K562 (cell line): ENCODE results near the gene TRIOBP. TPM values are rescaled to one million over a fixed set of nuclear protein-coding genes. Genes with fewer than 3 reads are reported as not detected.

Experiments used
- AFF1 ChIP-seq, 2 experiments: fragments of 450-650 bp; IDR thresholded peaks; 2 replicates each; pipeline ENCODE4 v1.6.1; 2018; ENCODE audit warnings: mild to moderate bottlenecking in 2 of 2, low read depth in 1 of 2; ENCODE audit not compliant: partially characterized antibody in 2 of 2
- BDP1 ChIP-seq: IDR thresholded peaks from 3 replicates; pipeline ENCODE4 v1.6.1; 2011; ENCODE audit not compliant: insufficient read length, insufficient read depth
- CTCF ChIP-seq, 3 experiments: IDR thresholded peaks in 2 of 3; conservative IDR thresholded peaks in 1 of 3; 2 replicates each; pipeline ENCODE4 v1.5.1; 2011 to 2012; ENCODE audit warnings: low read length in 3 of 3, mild to moderate bottlenecking in 3 of 3, control low read depth in 2 of 3, improper control_type of control experiment in 1 of 3, inconsistent platforms in 1 of 3, low read depth in 1 of 3, mixed read lengths in 1 of 3, moderate library complexity in 1 of 3; ENCODE audit not compliant: insufficient read depth in 2 of 3
- DMBX1 ChIP-seq: fragments of 250-450 bp; sonication (Bioruptor Pico); IDR thresholded peaks from 2 replicates; pipeline ENCODE4 v1.8.0; 2022; ENCODE audit warnings: inconsistent platforms, mild to moderate bottlenecking, moderate library complexity, borderline replicate concordance
- DPF2 ChIP-seq: fragments of 450-650 bp; IDR thresholded peaks from 2 replicates; pipeline ENCODE4 v1.6.1; 2016
- EGR1 ChIP-seq: fragments of 450-650 bp; conservative IDR thresholded peaks from 2 replicates; pipeline ENCODE4 v1.6.1; 2017; ENCODE audit warnings: mild to moderate bottlenecking
- IRF2 ChIP-seq: sonication (generic); formaldehyde crosslinking; IDR thresholded peaks from 2 replicates; pipeline ENCODE4 v1.8.1; 2022; ENCODE audit warnings: mild to moderate bottlenecking, missing genetic modification reagents
- PML ChIP-seq: IDR thresholded peaks from 2 replicates; pipeline ENCODE4 v1.6.1; 2012; ENCODE audit warnings: low read length, inconsistent platforms
- RFX1 ChIP-seq: fragments of 450-650 bp; IDR thresholded peaks from 2 replicates; pipeline ENCODE4 v1.6.1; 2016; ENCODE audit warnings: mild to moderate bottlenecking, moderate library complexity
- RUNX1 ChIP-seq: sonication (generic); IDR thresholded peaks from 2 replicates; pipeline ENCODE4 v1.6.1; 2016; ENCODE audit warnings: antibody characterized with exemption, low read depth
- TBP ChIP-seq: optimal IDR thresholded peaks from 2 replicates; pipeline ENCODE3; 2011; ENCODE audit warnings: low read depth, low read length, improper control_type of control experiment
- ZBTB26 ChIP-seq: fragments of 450-650 bp; formaldehyde crosslinking; IDR thresholded peaks from 2 replicates; pipeline ENCODE4 v1.4.0; 2022; ENCODE audit warnings: missing genetic modification characterization
- ZNF134 ChIP-seq: fragments of 250-450 bp; sonication (Bioruptor Pico); conservative IDR thresholded peaks from 2 replicates; pipeline ENCODE4 v1.4.0; 2020
- ZNF644 ChIP-seq: fragments of 200-800 bp; sonication (Bioruptor generic); IDR thresholded peaks from 2 replicates; pipeline ENCODE4 v1.6.1; 2016; ENCODE audit warnings: low read depth, missing genetic modification characterization, missing compliant biosample characterization
- polyA plus RNA-seq, 8 experiments: library from polyadenylated mRNA; depleted of rRNA in 4 of 8; stranded (reverse) in 5 of 8; unstranded in 3 of 8; fragments of >200 nt; fragmentation: Nextera tagmentation in 2 of 8; fragmentation: Illumina TruSeq in 1 of 8; extraction: Ambion mirVana in 2 of 8; extraction: Trizol in 1 of 8; gene quantifications; 2 replicates each; pipeline versions ENCODE4 v1.2.1 to v1.2.3, GENCODE V29; 2011 to 2014; ENCODE audit warnings: inconsistent platforms in 1 of 8, missing spikeins in 1 of 8
- total RNA-seq, 7 experiments: library from RNA; depleted of rRNA in 6 of 7; stranded (reverse); fragments of >200 nt in 6 of 7; fragmentation: Illumina TruSeq in 2 of 7; extraction: Trizol in 2 of 7; gene quantifications; 2 replicates each; pipeline versions ENCODE4 v1.2.1 to v1.2.3, GENCODE V29; 2011 to 2021; ENCODE audit warnings: low replicate concordance in 1 of 7
- TF ChIP-seq, protein P1 (sequence below): fragments of 250-450 bp; sonication (Bioruptor Pico); IDR thresholded peaks from 2 replicates; pipeline ENCODE4 v1.9.0; 2021; ENCODE audit warnings: mild to moderate bottlenecking, inconsistent platforms
- TF ChIP-seq, protein P2 (sequence below): fragments of 200-800 bp; sonication (Bioruptor generic); IDR thresholded peaks from 2 replicates; pipeline ENCODE4 v1.6.1; 2017; ENCODE audit warnings: missing genetic modification characterization, missing compliant biosample characterization

The TRIOBP gene
- total and polyA plus RNA-seq, 9 of the 15 experiments (the other 6 are each of a cell fraction or from before 2014, with no cell fraction given), result 0.24 to 13.8 (median 5.5) TPM

- TF ChIP-seq AFF1 (IDR thresholded peaks at IDR 0.05; ENCODE audit: low read depth in 1 of 2, partially characterized antibody in 2 of 2) (peak in 1 of 2 experiments; percentile 9), IRF2 (CRISPR knock-in tag) (no peak), ZNF134 (CRISPR knock-in tag) (no peak), ZBTB26 (CRISPR knock-in tag) (no peak), BDP1 (no peak), DMBX1 (CRISPR knock-in tag) (0 out of 2 replicates have a peak, but pooled peaks have one; percentile 25), ZNF644 (tag) (no peak), RUNX1 (no peak), DPF2 (0 out of 2 replicates have a peak, but pooled peaks have one; percentile 23), EGR1 (0 out of 2 replicates have a peak, but pooled peaks have one; percentile 4), PML (no peak), RFX1 (no peak), CTCF (IDR thresholded peaks at IDR 0.05 in 2 of 3, conservative IDR thresholded peaks at IDR 0.05 in 1 of 3; ENCODE audit: insufficient read depth in 2 of 3, low read depth in 1 of 3, low read length in 3 of 3) (peak in 1 of 3 experiments; percentile 6; a peak in 1 of 6 replicates), TBP (peak; percentile 7)
- TF ChIP-seq, protein P1, sequence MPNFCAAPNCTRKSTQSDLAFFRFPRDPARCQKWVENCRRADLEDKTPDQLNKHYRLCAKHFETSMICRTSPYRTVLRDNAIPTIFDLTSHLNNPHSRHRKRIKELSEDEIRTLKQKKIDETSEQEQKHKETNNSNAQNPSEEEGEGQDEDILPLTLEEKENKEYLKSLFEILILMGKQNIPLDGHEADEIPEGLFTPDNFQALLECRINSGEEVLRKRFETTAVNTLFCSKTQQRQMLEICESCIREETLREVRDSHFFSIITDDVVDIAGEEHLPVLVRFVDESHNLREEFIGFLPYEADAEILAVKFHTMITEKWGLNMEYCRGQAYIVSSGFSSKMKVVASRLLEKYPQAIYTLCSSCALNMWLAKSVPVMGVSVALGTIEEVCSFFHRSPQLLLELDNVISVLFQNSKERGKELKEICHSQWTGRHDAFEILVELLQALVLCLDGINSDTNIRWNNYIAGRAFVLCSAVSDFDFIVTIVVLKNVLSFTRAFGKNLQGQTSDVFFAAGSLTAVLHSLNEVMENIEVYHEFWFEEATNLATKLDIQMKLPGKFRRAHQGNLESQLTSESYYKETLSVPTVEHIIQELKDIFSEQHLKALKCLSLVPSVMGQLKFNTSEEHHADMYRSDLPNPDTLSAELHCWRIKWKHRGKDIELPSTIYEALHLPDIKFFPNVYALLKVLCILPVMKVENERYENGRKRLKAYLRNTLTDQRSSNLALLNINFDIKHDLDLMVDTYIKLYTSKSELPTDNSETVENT (CRISPR knock-in tag), result no peak
- TF ChIP-seq, protein P2, sequence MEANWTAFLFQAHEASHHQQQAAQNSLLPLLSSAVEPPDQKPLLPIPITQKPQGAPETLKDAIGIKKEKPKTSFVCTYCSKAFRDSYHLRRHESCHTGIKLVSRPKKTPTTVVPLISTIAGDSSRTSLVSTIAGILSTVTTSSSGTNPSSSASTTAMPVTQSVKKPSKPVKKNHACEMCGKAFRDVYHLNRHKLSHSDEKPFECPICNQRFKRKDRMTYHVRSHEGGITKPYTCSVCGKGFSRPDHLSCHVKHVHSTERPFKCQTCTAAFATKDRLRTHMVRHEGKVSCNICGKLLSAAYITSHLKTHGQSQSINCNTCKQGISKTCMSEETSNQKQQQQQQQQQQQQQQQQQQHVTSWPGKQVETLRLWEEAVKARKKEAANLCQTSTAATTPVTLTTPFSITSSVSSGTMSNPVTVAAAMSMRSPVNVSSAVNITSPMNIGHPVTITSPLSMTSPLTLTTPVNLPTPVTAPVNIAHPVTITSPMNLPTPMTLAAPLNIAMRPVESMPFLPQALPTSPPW (CRISPR knock-in tag), result peak; percentile 26; the same call in 1 of the 2 replicates
Observed at GRCh38 chr22:37806409-37807333, 109.8 kb downstream of the TRIOBP start (continued).
